Measurements from ENCODE around the gene COL5A1.

Gene COL5A1

DNA sequence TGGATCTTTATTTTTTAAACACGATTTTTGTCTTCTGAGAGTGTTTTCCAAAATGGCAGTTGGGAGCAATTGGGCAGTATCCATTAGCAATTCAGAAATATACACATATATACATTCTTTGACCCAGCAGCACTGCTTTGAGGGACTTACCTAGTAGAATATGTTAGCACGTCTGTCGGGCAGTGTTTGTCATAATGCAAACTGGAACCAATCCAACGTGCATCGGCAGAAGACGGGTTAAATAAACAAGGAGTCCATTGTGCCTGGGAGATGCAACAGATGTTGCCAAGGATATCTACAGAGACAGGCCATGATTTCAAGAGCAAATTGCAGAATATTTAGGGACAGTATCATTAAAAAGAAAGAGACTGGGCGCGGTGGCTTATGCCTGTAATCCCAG is 107.0 kb downstream of the COL5A1 start:
- DNase-seq, result no peak

DNA sequence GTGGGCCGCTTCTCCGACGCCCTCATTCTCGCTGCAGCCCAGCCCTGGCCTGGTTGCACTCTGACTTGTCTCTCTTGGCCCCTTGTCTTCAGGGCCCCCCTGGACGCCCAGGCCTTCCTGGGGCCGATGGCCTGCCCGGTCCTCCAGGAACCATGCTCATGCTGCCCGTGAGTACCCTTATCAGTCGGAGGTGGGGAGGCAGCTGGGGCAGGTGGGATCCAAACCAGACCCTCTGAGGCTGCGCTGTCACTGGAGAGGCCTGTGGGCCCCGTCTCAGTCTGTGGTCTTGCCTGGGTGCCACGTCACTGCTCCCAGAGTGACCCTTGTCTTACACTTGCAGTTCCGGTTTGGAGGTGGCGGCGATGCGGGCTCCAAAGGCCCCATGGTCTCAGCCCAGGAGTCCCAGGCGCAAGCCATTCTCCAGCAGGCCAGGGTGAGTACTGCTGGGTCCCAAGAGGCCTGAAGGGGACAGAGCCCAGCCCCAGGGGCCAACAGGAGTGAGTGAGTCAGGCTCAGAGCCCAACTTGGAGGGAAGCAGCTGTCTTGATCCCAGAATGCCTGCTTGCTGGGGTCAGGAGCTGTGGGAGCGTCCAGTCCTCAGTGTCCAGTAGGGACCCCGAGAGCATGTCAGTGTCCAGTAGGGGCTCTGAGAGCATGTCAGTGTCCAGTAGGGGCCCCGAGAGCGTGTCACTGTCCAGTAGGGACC is 109.0 kb downstream of the COL5A1 start:
- no peak for DNase-seq

DNA sequence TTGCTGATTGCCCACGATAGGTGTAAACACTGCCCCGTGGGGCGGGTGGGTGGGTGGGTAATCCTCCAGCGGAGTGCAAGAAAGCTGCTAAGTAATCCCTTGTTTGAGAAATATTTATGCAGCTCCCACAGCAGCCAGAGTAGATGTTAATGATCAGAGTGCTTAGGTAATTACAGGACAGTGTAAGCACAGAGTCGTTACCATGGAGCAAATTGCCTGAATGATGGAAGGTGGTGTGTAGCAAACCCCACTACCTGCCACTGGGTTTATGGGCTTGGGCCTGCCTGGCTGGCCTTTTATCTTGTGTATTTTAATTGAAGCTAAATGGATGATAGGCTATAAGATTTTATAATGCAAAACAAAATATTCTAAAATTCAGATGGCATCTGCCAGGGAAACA is 110.0 kb downstream of the COL5A1 start:
- no peak for DNase-seq

DNA sequence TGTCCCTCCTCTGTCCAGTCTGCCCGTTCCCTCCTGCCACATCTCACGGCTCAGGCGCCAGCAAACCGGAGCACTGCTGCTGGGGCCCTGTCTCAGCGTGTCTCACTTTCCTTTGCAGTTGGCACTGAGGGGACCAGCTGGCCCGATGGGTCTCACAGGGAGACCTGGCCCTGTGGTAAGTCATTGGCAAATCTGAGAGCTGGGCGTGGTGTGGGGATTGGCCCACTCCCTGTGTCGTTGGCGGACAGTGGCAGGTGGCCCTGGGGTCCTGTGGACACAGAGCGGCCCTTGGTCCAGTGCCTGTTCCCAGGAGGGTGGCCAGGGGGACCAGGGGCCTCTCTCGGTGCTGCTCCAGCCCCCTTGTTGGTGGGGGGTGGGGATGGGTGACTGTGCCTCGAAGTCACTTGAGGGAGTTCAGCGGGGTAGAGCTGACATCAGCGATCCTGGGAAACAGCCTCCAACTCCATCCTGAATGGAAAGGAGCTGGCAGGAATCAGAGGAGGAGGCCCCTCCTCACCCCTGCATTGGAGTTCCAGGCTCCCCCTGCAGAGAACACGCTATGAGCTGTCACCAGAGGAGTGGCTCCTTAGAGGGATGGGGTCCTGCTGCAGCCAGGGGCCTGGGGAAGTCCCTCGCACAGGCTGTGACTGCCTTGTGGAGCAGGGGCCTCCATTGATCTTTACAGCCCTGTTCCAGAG is 111.0 kb downstream of the COL5A1 start:
- DNase-seq, result no peak

DNA sequence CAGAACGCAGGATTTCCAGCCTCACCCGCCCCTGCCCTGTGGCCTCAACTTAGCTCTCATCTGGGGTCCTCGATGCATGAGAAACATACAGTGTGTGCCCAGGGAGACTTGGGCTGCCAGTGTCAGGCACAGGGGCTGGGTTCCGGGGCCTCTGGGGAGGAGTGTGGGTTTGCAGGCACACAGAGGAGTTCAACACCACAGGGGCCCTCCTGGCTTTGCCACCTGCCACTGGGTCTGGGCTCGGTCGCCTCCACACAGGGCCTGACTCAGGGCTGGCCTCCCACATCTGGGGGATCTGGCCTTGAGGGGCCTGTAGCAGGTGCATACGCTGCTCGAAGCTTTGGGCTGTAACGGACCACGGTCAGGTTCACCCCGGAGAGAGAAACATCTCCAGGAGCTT is 111.6 kb downstream of the COL5A1 start:
- no peak for DNase-seq

DNA sequence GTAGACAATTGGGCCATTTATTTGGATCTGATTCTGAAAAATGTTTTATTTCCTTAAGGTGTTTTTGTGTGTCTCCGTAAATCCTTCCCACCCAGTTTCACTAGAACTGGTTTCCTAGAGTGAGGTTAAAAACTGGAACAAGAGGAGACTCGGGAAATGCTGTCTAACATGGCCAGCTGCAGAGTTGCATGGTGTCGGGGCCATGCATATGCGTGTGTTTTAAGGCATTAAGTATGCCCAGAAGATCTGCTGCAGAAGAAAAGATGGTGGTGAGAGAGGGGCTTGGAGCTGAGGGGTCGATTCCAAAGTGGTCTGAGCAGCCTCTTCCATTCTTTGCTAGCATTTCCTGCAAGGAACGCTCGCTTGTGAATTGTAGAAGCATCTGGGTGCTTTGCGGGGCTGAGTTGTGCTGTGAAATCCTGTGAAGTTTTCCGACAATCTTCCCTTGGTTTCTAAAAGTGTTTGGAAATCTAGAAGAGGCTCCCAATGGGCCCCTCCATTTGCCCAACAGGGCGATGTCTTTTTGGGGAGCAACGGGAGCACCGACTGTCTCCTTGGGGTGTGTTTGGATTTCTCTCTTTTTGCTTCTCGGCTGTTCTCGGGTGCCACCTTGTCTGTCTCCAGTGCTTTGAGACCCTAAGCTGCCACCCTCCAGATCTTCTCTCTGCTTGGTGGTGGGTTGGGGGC is 113.8 kb downstream of the COL5A1 start:
- DNase-seq, result no peak

DNA sequence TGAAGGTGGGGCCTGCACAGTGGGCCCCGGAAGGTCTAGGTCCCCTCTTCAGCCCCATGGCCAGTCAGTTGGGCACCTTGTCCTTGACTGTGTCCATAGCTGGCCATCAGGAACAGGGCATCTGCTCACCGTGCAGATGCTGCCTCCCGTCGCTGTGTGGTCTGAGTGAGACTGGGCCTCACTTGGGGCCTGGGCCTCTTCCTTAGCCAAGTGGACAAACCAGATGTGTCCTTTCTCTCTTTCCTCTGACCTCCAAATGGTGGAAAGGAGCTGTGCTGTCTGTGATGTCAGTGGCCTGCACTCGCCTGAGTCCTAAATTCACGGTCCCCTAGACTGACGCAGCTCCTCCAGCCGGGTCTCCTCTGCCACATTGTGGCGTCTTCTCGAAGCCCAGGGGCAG is 114.5 kb downstream of the COL5A1 start:
- DNase-seq, result no peak

DNA sequence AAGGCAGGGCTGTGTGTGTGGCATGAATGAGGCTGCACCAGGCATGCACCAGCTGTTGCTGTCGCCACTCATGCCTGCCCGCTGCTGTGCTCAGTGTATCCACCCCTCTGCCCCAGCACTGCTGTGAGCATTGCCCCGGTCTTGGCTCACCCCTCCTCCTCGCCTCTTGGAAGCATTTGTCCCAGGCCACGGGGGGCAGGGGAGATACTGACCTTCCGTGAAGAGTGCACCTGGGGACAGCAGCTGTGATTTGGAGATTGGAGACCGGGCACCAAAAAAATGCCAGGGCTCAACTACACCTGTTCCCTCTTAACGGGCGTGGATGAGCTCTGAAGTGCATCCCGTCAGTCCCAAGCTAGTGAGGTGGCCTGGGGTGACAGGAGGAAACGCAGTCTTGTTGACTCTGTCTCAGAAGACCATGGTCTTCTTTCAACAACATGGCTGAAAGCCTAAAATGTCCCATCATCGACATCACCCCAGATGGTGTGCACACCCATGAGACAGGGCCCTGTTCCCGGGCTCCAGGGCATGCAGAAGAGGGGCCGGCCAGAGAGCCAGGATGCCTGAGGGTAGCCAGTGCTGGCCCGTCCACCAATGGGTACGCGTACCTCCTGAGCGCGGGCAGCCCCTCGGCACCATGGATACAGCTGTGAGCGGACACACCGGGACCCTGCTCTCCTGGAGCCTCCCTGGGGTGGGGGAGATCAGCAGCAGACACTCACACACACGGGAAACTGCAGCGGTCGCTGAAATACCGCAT is 115.8 kb downstream of the COL5A1 start:
- DNase-seq, result no peak

DNA sequence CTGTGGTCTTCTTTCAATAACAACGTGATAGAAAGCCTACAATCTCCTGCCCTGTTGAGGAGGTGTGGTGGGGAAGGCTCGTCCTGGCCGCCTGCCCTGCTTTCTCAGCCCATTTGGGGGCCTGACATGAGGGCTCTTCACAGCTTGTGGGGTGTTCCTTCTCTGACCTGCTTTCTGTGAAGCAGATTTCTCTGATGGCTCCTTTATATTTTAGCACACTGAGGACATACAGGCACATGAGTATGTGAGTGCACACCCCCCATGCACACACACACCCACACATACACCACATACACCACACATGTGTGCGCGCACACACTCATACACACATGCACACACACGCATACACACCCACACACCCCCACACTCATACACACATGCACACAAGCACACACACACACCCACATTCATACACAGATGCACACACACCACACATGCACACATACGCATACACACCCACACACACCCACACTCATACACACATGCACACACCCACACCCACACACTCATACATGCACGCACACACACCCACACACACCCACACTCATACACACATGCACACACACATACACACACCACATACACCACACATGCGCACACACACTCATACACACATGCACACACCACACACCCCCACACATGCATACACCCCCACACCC is 117.5 kb downstream of the COL5A1 start:
- DNase-seq, result no peak

DNA sequence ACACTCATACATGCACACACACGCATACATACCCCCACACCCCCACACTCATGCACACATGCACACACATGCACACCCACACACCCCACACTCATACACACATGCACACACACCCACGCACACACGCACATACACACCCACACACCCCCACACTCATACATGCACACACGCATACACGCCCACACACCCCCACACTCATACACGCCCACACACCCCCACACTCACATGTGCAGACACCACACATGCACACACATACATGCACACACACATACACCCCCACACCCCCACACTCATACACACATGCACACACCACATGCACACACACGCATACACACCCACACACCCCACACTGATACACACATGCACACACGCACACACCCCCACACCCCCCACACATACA is 118.3 kb downstream of the COL5A1 start:
- no peak for DNase-seq

DNA sequence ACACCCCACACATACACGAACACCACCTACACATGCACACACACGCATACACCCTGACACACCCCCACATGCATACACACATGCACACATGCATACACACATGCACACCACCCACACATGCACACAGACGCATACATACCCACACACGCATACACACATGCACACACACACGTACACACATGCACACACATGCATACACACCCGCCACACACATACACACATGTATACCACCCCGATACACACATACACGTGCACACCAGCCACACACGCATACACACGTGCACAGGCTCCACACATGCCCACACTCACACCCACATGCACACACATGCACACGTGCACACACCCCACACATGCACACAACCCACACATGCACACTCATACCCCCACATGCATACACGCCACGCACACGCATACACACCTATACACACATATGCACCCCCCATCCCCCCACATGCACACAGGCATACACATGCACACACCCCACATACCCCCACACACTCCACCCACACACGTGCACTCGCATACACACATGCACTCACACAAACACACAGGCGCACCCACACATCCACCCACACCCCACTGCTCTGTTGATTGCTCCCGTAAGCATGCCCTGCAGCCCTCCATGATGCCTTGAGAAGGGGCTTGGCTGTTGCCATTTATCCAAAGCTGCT is 119.3 kb downstream of the COL5A1 start:
- DNase-seq, result no peak

DNA sequence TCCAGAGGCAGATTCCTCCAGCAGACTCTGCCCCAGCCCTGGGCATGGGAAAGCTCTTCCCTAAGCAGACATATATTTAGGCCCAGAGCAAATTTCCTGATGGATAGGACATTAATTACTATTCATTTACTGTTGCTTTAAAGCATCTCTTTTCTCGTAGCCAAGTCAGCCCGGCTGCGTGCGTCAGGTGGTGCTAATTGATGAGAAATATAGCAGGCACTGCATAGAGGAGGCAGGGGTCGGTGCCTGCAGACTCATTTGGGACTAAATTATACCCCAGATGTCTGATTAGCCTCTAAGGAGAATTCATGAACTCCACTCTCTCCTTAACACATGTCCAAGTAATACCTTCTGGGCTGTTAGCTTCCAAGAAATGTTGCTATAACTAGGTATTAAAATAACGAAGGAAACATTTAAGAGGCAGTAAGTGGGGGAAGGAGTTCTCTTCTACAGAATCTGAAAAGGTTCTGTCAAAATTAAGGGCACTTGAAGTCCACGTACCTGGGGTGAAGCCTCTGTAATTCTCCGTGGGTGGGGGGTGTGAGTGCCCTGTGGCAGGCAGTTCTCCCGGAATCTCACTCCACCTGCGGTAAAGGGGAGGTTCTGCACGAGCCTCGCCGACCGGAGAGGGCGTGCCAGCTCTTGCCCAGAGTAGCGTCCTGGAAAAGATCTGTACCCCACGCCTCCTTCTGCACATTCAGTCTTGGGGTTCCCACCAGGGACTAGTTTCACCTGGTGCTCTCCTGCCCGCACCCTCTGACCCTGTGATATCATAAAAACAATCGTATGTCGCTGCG is 123.1 kb downstream of the COL5A1 start:
- no peak for DNase-seq

DNA sequence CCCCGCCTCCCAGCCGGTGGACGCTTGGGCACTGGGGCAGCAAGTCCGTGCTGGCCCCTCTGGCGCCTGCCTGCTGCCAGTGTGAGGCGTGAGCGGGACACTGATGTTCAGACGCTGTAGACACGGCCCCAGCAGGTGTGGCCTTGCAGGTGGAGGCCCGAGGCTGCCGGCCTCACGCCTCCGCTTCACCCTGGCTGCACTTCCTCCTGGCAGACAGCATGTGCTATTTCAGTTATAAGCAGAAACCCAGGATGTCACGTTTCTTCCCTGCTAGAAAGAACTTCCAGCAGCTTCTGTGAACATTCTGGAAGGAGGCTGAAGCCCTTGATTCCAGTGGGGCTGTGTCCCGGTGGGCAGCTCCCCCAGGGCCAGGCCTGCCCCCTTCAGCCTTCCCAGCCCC is 124.2 kb downstream of the COL5A1 start:
- no peak for DNase-seq

DNA sequence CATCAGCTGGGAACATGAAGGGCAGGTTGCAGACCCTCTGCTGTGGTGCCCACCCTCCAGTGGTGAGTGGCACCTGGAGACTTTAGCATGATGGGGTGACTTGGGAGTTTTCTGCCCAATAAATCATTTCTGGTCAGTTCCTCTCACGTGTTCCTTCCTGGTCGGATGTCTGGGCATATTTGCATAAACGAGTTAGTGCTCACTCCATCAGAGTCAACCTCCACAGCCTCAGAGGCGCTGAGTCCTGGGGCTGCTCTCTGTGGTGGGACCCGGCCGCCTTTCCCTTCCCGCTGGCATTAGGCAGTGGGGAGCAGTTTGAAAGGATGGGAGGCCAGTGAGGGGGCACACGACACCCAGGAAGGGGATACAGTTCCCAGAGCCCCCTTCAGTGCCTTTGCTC is 125.0 kb downstream of the COL5A1 start:
- no peak for DNase-seq

DNA sequence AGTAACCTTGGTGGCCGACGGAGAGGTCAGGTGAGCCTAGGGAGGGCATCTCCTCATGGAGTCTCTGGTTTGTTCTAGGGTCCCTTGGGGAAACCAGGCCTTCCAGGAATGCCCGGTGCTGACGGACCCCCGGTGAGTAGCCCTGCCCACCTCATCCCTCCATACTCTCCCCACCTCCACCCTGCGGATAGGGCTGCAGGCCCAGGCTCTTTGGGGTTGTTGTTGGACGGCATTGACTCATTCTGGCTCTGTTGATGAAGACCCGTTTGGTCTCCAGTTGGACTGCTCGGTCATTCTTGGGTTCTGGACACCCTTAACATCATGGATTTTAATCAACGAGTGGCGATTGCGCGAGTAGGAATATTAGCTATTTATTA is 126.7 kb downstream of the COL5A1 start:
- DNase-seq, result no peak

DNA sequence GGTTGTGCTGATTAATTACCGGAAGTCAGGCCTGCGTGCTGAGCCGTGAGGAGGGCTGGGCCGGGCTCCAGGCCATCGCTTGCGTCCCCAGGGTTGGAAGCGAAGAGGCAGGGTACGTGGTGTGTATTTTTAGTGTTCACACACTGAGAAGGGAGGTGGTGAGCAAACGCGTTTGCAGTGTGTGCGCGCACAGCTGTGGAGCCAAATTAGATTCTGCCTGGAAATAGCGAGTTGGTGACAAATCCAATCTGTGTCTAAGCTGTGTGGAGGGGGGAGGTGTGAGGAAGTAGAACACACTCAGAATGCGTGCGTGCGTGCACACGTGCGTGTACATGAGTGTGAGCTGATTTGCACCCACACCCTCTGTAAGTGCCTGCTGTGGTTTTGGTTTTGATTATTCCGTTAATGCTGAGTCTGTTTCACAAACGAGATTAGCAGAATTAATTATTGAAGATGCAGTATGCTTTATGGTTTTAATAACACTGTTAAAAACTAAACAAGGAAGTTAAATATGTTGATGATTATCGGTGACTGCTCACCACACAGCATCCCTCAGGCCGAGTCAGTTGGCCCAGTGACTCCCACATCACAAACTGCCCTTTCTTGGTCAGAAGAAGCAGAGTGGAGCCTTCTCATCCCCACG is 127.2 kb downstream of the COL5A1 start:
- DNase-seq, result no peak

DNA sequence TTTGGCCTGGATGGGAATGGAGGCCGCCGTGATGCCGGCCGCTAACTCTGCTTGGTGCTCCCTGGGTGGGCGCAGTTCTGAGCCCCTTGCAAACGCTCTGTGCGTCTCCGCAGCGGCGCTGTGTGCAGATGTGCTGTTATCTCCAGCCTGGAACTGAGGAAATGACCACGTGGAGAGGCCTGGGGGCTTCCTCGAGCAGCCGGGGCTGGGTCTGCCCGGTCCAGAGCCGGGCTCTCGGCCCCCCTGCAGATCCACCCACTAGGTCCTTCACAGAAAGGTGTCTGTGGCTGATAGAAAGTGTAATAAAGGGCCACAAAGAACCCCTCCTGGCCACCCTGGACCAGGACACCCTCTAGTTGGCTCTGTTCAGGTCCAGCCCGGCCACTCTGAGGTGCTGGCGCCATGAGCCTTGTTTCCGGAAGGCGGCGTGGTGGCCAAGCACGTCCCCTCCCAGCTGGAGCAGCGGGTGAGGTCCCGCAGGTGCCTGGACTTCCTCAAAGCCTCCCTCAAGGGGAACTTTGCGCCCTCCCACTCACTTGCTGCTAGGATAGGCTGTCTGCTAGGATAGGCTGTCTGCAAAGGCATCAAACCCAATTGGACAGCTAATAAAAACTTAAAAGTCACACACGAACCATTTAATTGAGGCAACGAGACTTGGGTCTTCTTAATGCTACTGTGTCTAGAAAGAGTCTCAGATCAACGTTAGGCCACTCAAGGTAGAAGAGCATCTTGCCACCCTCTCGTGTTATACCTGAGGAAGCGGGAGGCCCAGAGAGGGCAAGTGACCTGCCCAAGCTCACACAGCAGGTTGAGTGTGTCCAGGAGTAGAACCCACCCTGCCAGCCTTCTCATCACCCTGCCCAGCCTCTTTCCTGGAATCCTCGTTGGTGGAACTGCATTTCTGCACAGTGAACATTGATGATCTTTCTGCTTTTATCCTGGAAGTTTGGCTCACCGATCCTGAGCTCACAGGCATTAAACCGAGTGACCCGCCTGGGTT is 129.7 kb downstream of the COL5A1 start:
- DNase-seq, result no peak

DNA sequence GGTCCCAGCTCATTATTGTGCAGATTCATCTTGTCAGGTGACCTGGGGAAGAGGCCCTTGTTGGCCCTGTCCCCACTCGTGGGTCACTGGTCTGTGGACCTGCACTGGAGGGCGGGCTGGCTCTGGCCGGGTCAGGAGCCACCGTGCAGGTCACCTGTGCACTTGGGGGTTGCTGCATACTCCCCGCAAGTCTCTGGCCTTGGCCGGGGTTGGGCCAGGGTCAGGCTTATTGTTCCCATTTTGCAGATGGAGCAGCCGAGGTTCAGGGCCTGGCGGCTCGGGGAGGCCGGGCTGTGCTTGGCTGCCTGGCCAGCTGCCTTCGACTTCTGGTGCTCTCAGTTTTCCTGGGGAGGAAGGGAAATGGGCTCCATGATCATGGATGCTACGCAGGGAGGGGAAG is 130.7 kb downstream of the COL5A1 start:
- DNase-seq, result no peak

DNA sequence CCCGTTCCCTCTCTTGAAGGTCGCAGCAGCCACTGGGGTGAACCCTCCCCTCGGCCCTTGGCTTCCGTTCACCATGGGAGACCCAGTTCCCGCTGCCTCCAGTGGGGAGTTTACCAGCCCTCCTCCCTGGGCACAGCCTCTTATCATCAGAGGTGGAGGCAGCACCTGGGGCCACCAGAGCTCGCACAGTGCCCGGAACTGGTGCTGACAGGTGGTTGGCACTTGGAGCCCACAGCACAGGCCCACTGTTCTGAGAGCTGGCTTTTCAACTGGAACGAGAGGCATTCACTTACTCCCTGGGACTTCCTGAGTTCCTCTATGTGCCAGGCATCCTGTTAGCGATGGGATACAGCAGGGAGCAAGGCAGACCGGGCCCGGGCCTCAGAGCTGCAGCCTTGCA is 132.2 kb downstream of the COL5A1 start:
- no peak for DNase-seq

DNA sequence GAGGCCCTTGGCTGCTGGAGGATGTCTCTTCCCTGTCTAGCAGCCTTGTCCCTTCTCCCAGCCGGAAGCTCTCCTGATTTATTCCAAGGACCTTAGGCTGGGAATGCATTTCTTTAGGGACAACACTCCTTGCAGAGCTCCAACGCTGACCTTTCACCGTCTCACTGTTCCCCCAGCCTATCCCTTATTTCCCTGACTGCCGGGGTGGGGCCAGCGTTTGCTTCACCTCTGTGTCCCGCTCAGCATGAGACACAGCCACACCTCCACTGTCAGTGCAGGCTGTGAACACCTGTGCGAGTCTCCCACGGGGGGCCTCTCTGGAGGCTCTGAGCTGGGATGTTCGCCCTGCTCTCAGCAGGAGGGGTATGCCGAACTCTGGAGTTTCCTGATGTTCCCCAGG is 132.8 kb downstream of the COL5A1 start:
- no peak for DNase-seq

Measured in T-helper 2 cell (primary cell).